Measurements from ENCODE around the gene ASNSD1. TPM values are rescaled to one million over a fixed set of nuclear protein-coding genes. Genes with fewer than 3 reads are reported as not detected.

The ASNSD1 gene
- total RNA-seq, 1 donor from 2014 or later, result 29.1 TPM

Other genes with a start within 250 kb of the ASNSD1 start
- gene WDR75, start 220.0 kb upstream of the ASNSD1 start, total RNA-seq, result 21.1 TPM
- 135 TPM for gene SLC40A1, start 80.7 kb upstream of the ASNSD1 start, total RNA-seq
- gene ANKAR, start 13.2 kb downstream of the ASNSD1 start, total RNA-seq, result 10.3 TPM
- gene OSGEPL1, start 101.3 kb downstream of the ASNSD1 start, total RNA-seq, result 7.9 TPM
- gene ORMDL1, start 122.9 kb downstream of the ASNSD1 start, total RNA-seq, result 69.2 TPM
- gene PMS1, start 123.0 kb downstream of the ASNSD1 start, total RNA-seq, result 21.7 TPM